Fibroblast of lung (primary cell): ENCODE measurements around the gene CLCN4. TPM values are rescaled to one million over a fixed set of nuclear protein-coding genes. Genes with fewer than 3 reads are reported as not detected.

Experiments
- DNase-seq, 2 donors: peaks; one replicate each; pipeline versions ENCODE4 v3.0.0 to v3.0.0-alpha.2; 2010; ENCODE audit warnings: low read depth in 2 of 2
- H2AFZ ChIP-seq: 2 replicates; pipeline ENCODE4 v1.5.1; 2012; ENCODE audit warnings: low read length, control low read depth, inconsistent platforms
- H3K27ac ChIP-seq: 2 replicates; pipeline ENCODE4 v1.5.1; 2011; ENCODE audit warnings: low read length, control low read depth; ENCODE audit not compliant: insufficient read depth
- H3K27me3 ChIP-seq: 2 replicates; pipeline ENCODE4 v1.5.1; 2011; ENCODE audit warnings: mild to moderate bottlenecking, low read length; ENCODE audit not compliant: control insufficient read depth, insufficient read depth
- H3K36me3 ChIP-seq: 2 replicates; pipeline ENCODE4 v1.5.1; 2011; ENCODE audit warnings: low read length; ENCODE audit not compliant: control insufficient read depth, insufficient read depth
- H3K4me1 ChIP-seq: 2 replicates; pipeline ENCODE4 v1.5.1; 2011; ENCODE audit warnings: low read length; ENCODE audit not compliant: control insufficient read depth, insufficient read depth; ENCODE audit errors: extremely low read depth
- H3K4me2 ChIP-seq: 2 replicates; pipeline ENCODE4 v1.5.1; 2011; ENCODE audit warnings: low read length, control low read depth; ENCODE audit not compliant: insufficient read depth; ENCODE audit errors: extremely low read depth
- H3K4me3 ChIP-seq, 4 experiments: fragments of 200-600 bp in 1 of 4; sonication (generic) in 1 of 4; replicated peaks in 1 of 4; 2 replicates each; pipeline ENCODE4 v1.5.1; 2011 to 2016; ENCODE audit warnings: low read length in 4 of 4, low read depth in 3 of 4, mild to moderate bottlenecking in 3 of 4, control low read depth in 2 of 4, inconsistent platforms in 1 of 4, mixed read lengths in 1 of 4; ENCODE audit not compliant: insufficient read depth in 1 of 4; ENCODE audit errors: control extremely low read depth in 1 of 4
- H3K79me2 ChIP-seq: 2 replicates; pipeline ENCODE4 v1.5.1; 2012; ENCODE audit warnings: mild to moderate bottlenecking, low read length, inconsistent platforms; ENCODE audit not compliant: control insufficient read depth, insufficient read depth
- H3K9ac ChIP-seq: 2 replicates; pipeline ENCODE4 v1.5.1; 2011; ENCODE audit warnings: mild to moderate bottlenecking, low read length, control low read depth; ENCODE audit not compliant: insufficient read depth
- H3K9me3 ChIP-seq: 2 replicates; pipeline ENCODE4 v1.5.1; 2012; ENCODE audit warnings: low read depth, low read length; ENCODE audit not compliant: control insufficient read depth, insufficient read depth
- H4K20me1 ChIP-seq: 2 replicates; pipeline ENCODE4 v1.5.1; 2011; ENCODE audit warnings: low read length; ENCODE audit not compliant: control insufficient read depth, insufficient read depth; ENCODE audit errors: extremely low read depth
- EZH2 ChIP-seq: IDR thresholded peaks from 2 replicates; pipeline ENCODE4 v1.5.1; 2012; ENCODE audit warnings: low read length, control low read depth, mild to moderate bottlenecking; ENCODE audit errors: missing control alignments
- polyA minus RNA-seq: library from RNA; depleted of rRNA, polyadenylated mRNA; stranded (reverse); fragments of >200 nt; gene quantifications from 2 replicates; pipeline ENCODE4 v1.2.3, GENCODE V29; 2011; ENCODE audit warnings: low replicate concordance
- polyA plus RNA-seq, 2 donors: library from polyadenylated mRNA; depleted of rRNA in 1 of 2; stranded (reverse) in 1 of 2; unstranded in 1 of 2; fragments of >200 nt; gene quantifications; 2 replicates each; pipeline ENCODE4 v1.2.1, GENCODE V29; 2011 to 2012; ENCODE audit warnings: missing spikeins in 1 of 2
- total RNA-seq: library from RNA; depleted of rRNA; stranded (reverse); fragments of >200 nt; gene quantifications from 2 replicates; pipeline ENCODE4 v1.2.1, GENCODE V29; 2014
- TF ChIP-seq, protein P1 (sequence below), 2 donors: IDR thresholded peaks in 1 of 2; conservative IDR thresholded peaks in 1 of 2; 1 replicate in 1 of 2; 2 replicates in 1 of 2; pipeline ENCODE4 v1.5.1; 2011 to 2012; ENCODE audit warnings: low read length in 2 of 2, control low read depth in 1 of 2, inconsistent platforms in 1 of 2, low read depth in 1 of 2, mild to moderate bottlenecking in 1 of 2

CLCN4 gene
- total RNA-seq: 2.1 and 4.0 TPM in 2 replicates
- 0.70 and 2.2 TPM in 2 replicates for polyA plus RNA-seq
- polyA plus RNA-seq (2012): 0.62 and 1.6 TPM in 2 replicates
- 2.0 and 5.9 TPM in 2 replicates for polyA minus RNA-seq

GRCh38 chrX:10156199-10157031, at the start of gene CLCN4:
TSS of gene CLCN4 (plus strand) at chrX:10156975. CDS start at chrX:10185033, 28,058 bp downstream.
- H3K4me3 ChIP-seq: peak within 1 kb of the TSS; percentile 14 to 55 (median 40)
- H2AFZ ChIP-seq: peak within 1 kb of the TSS; percentile 30
- H3K9ac ChIP-seq: no peak within 1 kb of the TSS
- H3K4me1 ChIP-seq: peaks cover 4% of the 10 kb centered on the region
- H3K36me3 ChIP-seq: no peaks in the 10 kb centered on the region
- no peaks in the 10 kb centered on the region for H4K20me1 ChIP-seq
- H3K27me3 ChIP-seq: no peaks in the 10 kb centered on the region
- no peak within 1 kb of the TSS for H3K27ac ChIP-seq
- no peaks in the 10 kb centered on the region for H3K9me3 ChIP-seq
- H3K4me2 ChIP-seq: peak within 1 kb of the TSS; percentile 75
- no peaks in the 10 kb centered on the region for H3K79me2 ChIP-seq
- DNase-seq: peak; percentile 8 to 25
- TF ChIP-seq, protein P1, sequence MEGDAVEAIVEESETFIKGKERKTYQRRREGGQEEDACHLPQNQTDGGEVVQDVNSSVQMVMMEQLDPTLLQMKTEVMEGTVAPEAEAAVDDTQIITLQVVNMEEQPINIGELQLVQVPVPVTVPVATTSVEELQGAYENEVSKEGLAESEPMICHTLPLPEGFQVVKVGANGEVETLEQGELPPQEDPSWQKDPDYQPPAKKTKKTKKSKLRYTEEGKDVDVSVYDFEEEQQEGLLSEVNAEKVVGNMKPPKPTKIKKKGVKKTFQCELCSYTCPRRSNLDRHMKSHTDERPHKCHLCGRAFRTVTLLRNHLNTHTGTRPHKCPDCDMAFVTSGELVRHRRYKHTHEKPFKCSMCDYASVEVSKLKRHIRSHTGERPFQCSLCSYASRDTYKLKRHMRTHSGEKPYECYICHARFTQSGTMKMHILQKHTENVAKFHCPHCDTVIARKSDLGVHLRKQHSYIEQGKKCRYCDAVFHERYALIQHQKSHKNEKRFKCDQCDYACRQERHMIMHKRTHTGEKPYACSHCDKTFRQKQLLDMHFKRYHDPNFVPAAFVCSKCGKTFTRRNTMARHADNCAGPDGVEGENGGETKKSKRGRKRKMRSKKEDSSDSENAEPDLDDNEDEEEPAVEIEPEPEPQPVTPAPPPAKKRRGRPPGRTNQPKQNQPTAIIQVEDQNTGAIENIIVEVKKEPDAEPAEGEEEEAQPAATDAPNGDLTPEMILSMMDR (conservative IDR thresholded peaks at IDR 0.05 in 1 of 2, IDR thresholded peaks at IDR 0.05 in 1 of 2; ENCODE audit: low read depth in 1 of 2, low read length in 2 of 2): no peak
- no peak for TF ChIP-seq EZH2

GRCh38 chrX:10107483-10107882, 49.3 kb upstream of the CLCN4 start:
- TF ChIP-seq, protein P1 (conservative IDR thresholded peaks at IDR 0.05 in 1 of 2, IDR thresholded peaks at IDR 0.05 in 1 of 2; ENCODE audit: low read depth in 1 of 2, low read length in 2 of 2): no peak
- TF ChIP-seq EZH2: no peak
- Histone ChIP-seq H3K79me2 (no peaks in the 10 kb centered on the region), H3K9me3 (no peaks in the 10 kb centered on the region), H3K4me1 (peaks cover 5% of the 10 kb centered on the region), H3K9ac (no peak overlapping the region), H3K27ac (no peak overlapping the region), H3K27me3 (no peaks in the 10 kb centered on the region), H3K4me3 (no peak overlapping the region), H3K36me3 (peaks cover 3% of the 10 kb centered on the region), H3K4me2 (no peak overlapping the region), H4K20me1 (no peaks in the 10 kb centered on the region), H2AFZ (no peak overlapping the region)
- no peak for DNase-seq

- Histone ChIP-seq H3K4me2 (no peak overlapping the region), H3K9ac (no peak overlapping the region), H3K4me3 (no peak overlapping the region), H3K79me2 (no peaks in the 10 kb centered on the region), H3K27ac (no peak overlapping the region), H3K9me3 (no peaks in the 10 kb centered on the region), H4K20me1 (no peaks in the 10 kb centered on the region), H3K27me3 (no peaks in the 10 kb centered on the region), H3K36me3 (peaks cover 3% of the 10 kb centered on the region), H2AFZ (no peak overlapping the region), H3K4me1 (peaks cover 5% of the 10 kb centered on the region)
- DNase-seq: no peak
- no peak for TF ChIP-seq EZH2
- TF ChIP-seq, protein P1 (conservative IDR thresholded peaks at IDR 0.05 in 1 of 2, IDR thresholded peaks at IDR 0.05 in 1 of 2; ENCODE audit: low read depth in 1 of 2, low read length in 2 of 2): no peak
These were observed 48.5 kb upstream of the CLCN4 start for GRCh38 chrX:10108288-10108687.
